NCI-H1048 (cell line): ENCODE results near the gene TRIP6.
A peak's percentile ranks its signal among the peaks of the same experiment; 100 is the strongest.

Source experiments
- DNase-seq: peaks from one replicate; lab custom pipeline; 2025; lab: John Stamatoyannopoulos, UW

Gene TRIP6

GRCh38 chr7:100873599-100874299, 6.6 kb downstream of the TRIP6 start:
- DNase-seq = no peak

GRCh38 chr7:100874300-100874576, 7.1 kb downstream of the TRIP6 start:
- DNase-seq = no peak

- DNase-seq = peak; percentile 98
Observed at GRCh38 chr7:100874577-100875355, 7.6 kb downstream of the TRIP6 start, which contains the start of gene SRRT. SRRT (plus strand) TSS chr7:100875103; CDS start chr7:100875591, 488 bp downstream.

GRCh38 chr7:100875356-100875751, 8.2 kb downstream of the TRIP6 start:
- DNase-seq = no peak

- DNase-seq = no peak
Observed at GRCh38 chr7:100878013-100878412, 10.8 kb downstream of the TRIP6 start.

- no peak for DNase-seq
Observed at GRCh38 chr7:100878685-100879084, 11.5 kb downstream of the TRIP6 start.

- DNase-seq = no peak
Observed at GRCh38 chr7:100879685-100880261, 12.6 kb downstream of the TRIP6 start.

GRCh38 chr7:100880645-100881044, 13.5 kb downstream of the TRIP6 start:
- no peak for DNase-seq

- no peak for DNase-seq
Observed at GRCh38 chr7:100881136-100881535, 13.9 kb downstream of the TRIP6 start.

GRCh38 chr7:100882201-100882600, 15.0 kb downstream of the TRIP6 start:
- DNase-seq = no peak

- DNase-seq = no peak
Observed at GRCh38 chr7:100882785-100883526, 15.8 kb downstream of the TRIP6 start.

- DNase-seq = no peak
Observed at GRCh38 chr7:100884736-100885439, 17.7 kb downstream of the TRIP6 start.

GRCh38 chr7:100885440-100886141, 18.4 kb downstream of the TRIP6 start:
- no peak for DNase-seq

GRCh38 chr7:100886142-100886935, 19.2 kb downstream of the TRIP6 start:
- no peak for DNase-seq

- no peak for DNase-seq
Observed at GRCh38 chr7:100886936-100887515, 19.8 kb downstream of the TRIP6 start.

- DNase-seq = no peak
Observed at GRCh38 chr7:100887516-100888290, 20.5 kb downstream of the TRIP6 start.

- DNase-seq = no peak
Observed at GRCh38 chr7:100888291-100888987, 21.3 kb downstream of the TRIP6 start.

GRCh38 chr7:100888988-100889750, 22.0 kb downstream of the TRIP6 start, which contains the start of gene UFSP1:
UFSP1 (minus strand) TSS chr7:100889715; CDS start chr7:100889271, 444 bp downstream.
- no peak for DNase-seq
